Stomach (tissue), 4 donors: ENCODE results near the gene FAM151B.

ENCODE experiments used
- CTCF ChIP-seq, 7 experiments: fragments of 450-650 bp in 4 of 7; fragments of 200-600 bp in 3 of 7; sonication (generic) in 3 of 7; IDR thresholded peaks; one replicate each; pipeline ENCODE4 v1.5.1; 2016 to 2019; ENCODE audit warnings: antibody characterized with exemption in 7 of 7, control low read depth in 2 of 7, mild to moderate bottlenecking in 1 of 7
- EP300 ChIP-seq: sonication (generic); formaldehyde crosslinking; IDR thresholded peaks from one replicate; pipeline ENCODE4 v1.6.1; 2017; ENCODE audit warnings: antibody characterized with exemption
- POLR2A ChIP-seq, 4 donors: fragments of 450-650 bp; IDR thresholded peaks; one replicate each; pipeline ENCODE4 v1.6.1; 2016; ENCODE audit warnings: antibody characterized with exemption in 4 of 4, control low read depth in 2 of 4, mild to moderate bottlenecking in 1 of 4, moderate library complexity in 1 of 4
- POLR2AphosphoS5 ChIP-seq, 3 donors: sonication (generic); formaldehyde crosslinking; IDR thresholded peaks; one replicate each; pipeline ENCODE4 v1.6.1; 2016; ENCODE audit warnings: antibody characterized with exemption in 3 of 3

GRCh38 chr5:80559244-80559643 lies 71.3 kb downstream of the FAM151B start:
- TF ChIP-seq POLR2A (IDR thresholded peaks at IDR 0.05), result no peak
- TF ChIP-seq CTCF (IDR thresholded peaks at IDR 0.05), result no peak
- no peak for TF ChIP-seq POLR2AphosphoS5 (IDR thresholded peaks at IDR 0.05)
- TF ChIP-seq EP300, result no peak
